ENCODE results near the gene NDUFA12.

The NDUFA12 gene

GRCh38 chr12:94980577-94980976 lies 22.9 kb downstream of the NDUFA12 start:
- no peak for DNase-seq (ENCODE audit: low read depth)

- no peak for DNase-seq (ENCODE audit: low read depth)
These were observed 23.6 kb downstream of the NDUFA12 start for GRCh38 chr12:94979941-94980340.

- no peak for DNase-seq (ENCODE audit: low read depth)
These were observed 25.6 kb downstream of the NDUFA12 start for GRCh38 chr12:94977766-94978468.

- no peak for DNase-seq (ENCODE audit: low read depth)
These were observed 30.3 kb downstream of the NDUFA12 start for GRCh38 chr12:94973221-94973620.

- DNase-seq (ENCODE audit: low read depth), result no peak
These were observed 30.7 kb downstream of the NDUFA12 start for GRCh38 chr12:94972795-94973194.

GRCh38 chr12:94971923-94972322 lies 31.6 kb downstream of the NDUFA12 start:
- no peak for DNase-seq (ENCODE audit: low read depth)

- no peak for DNase-seq (ENCODE audit: low read depth)
These were observed 32.9 kb downstream of the NDUFA12 start for GRCh38 chr12:94970560-94970959.

- DNase-seq (ENCODE audit: low read depth), result no peak
These were observed 34.1 kb downstream of the NDUFA12 start for GRCh38 chr12:94969424-94969823.

- no peak for DNase-seq (ENCODE audit: low read depth)
These were observed 37.4 kb downstream of the NDUFA12 start for GRCh38 chr12:94965982-94966630.

GRCh38 chr12:94963649-94964048 lies 39.8 kb downstream of the NDUFA12 start:
- no peak for DNase-seq (ENCODE audit: low read depth)

- DNase-seq (ENCODE audit: low read depth), result no peak
These were observed 40.8 kb downstream of the NDUFA12 start for GRCh38 chr12:94962670-94963069.

GRCh38 chr12:94961911-94962310 lies 41.6 kb downstream of the NDUFA12 start:
- DNase-seq (ENCODE audit: low read depth), result no peak

- DNase-seq (ENCODE audit: low read depth), result no peak
These were observed 42.2 kb downstream of the NDUFA12 start for GRCh38 chr12:94961256-94961824.

GRCh38 chr12:94957006-94957405 lies 46.5 kb downstream of the NDUFA12 start:
- DNase-seq (ENCODE audit: low read depth), result no peak

GRCh38 chr12:94954948-94955592 lies 48.4 kb downstream of the NDUFA12 start:
- no peak for DNase-seq (ENCODE audit: low read depth)

- no peak for DNase-seq (ENCODE audit: low read depth)
These were observed 49.3 kb downstream of the NDUFA12 start for GRCh38 chr12:94954029-94954685.

- no peak for DNase-seq (ENCODE audit: low read depth)
These were observed 51.2 kb downstream of the NDUFA12 start for GRCh38 chr12:94952325-94952724.

GRCh38 chr12:94951071-94951934 lies 52.2 kb downstream of the NDUFA12 start:
- no peak for DNase-seq (ENCODE audit: low read depth)

- DNase-seq (ENCODE audit: low read depth), result no peak
These were observed 55.2 kb downstream of the NDUFA12 start for GRCh38 chr12:94948232-94948810.

GRCh38 chr12:94942663-94943062 lies 60.8 kb downstream of the NDUFA12 start:
- no peak for DNase-seq (ENCODE audit: low read depth)

GRCh38 chr12:94941440-94941862 lies 62.0 kb downstream of the NDUFA12 start:
- peak; percentile 36 for DNase-seq (ENCODE audit: low read depth)

Measured in stimulated activated CD8-positive, alpha-beta memory T cell treated with anti-CD3 and anti-CD28 coated beads, Interleukin-4, amount 100 ng/mL, for 24 hours (primary cell).